ENCODE measurements around the gene PPARD.
"Not testable (repeated sequence)": the region's sequence is repeated elsewhere in the genome, so short reads cannot be mapped to it uniquely, and the experiment has no call there.

Gene PPARD

DNA sequence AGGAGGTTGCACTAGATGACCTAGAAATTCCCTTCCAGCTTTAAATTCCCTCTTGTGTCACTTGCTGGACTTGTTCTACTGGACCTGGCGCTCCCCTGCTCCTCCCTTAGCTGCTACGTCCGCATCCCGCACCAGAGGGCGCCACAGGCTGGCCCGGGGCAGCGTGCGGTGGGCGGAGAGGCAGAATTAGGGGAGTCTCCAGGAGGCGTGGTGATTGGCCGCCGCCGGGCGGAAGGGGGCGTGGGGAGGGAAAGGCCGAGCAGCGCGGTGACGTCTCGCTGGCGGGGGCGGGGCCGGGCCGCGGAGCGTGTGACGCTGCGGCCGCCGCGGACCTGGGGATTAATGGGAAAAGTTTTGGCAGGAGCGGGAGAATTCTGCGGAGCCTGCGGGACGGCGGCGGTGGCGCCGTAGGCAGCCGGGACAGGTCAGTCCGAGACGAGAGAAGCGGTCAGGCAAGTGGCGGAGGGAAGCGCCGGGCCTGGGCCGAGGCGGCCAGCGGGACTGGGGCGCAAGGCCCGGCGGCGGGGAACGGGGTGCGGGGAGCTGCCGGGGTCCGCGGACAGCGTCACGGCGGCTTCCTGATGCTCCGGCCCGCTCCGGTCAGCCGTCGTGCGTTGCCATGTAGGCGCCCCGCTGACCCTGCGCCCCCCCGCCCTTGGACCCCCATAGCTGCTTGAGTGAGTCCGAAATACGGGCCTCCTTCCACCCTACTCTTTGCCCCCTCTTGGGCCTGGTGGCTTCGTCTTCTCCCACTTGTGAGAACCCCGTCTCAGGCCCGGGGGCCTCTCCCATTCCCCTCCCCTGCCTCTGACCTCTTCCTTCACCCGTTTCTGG lies at the start of gene PPARD:
Gene PPARD, plus strand, starts transcription at position 301 of the 834 bp plus-strand sequence. CDS start 68,530 bp downstream, outside the sequence.
- peak; percentile 97 for DNase-seq

GRCh38 chr6:35293681-35294080 lies 48.7 kb upstream of the PPARD start:
- no peak for DNase-seq

- DNase-seq, result peak; percentile 69
Measured at GRCh38 chr6:35294308-35294945, 47.9 kb upstream of the PPARD start.

DNA sequence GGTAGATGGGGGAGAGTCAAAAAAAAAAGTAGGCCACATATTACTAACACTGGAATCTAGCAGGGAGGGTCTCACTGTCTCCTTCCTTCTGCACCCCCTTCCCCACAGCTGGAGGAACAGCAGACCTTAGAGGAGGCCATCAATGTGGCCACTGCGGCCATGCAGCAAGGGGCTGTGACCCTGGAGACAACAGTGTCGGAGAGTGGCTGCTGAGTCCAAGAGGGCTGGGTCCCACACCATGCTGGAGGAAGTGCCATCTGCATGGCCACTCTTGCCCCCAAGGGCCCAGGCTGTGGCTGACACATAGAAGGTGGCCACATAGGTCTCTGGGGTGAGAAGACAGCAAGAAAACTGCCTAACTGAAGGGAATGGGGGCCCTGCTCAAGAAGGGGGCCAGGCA lies 47.3 kb upstream of the PPARD start:
- DNase-seq, result no peak

- DNase-seq, result no peak
Measured at GRCh38 chr6:35295521-35296315, 46.6 kb upstream of the PPARD start.

DNA sequence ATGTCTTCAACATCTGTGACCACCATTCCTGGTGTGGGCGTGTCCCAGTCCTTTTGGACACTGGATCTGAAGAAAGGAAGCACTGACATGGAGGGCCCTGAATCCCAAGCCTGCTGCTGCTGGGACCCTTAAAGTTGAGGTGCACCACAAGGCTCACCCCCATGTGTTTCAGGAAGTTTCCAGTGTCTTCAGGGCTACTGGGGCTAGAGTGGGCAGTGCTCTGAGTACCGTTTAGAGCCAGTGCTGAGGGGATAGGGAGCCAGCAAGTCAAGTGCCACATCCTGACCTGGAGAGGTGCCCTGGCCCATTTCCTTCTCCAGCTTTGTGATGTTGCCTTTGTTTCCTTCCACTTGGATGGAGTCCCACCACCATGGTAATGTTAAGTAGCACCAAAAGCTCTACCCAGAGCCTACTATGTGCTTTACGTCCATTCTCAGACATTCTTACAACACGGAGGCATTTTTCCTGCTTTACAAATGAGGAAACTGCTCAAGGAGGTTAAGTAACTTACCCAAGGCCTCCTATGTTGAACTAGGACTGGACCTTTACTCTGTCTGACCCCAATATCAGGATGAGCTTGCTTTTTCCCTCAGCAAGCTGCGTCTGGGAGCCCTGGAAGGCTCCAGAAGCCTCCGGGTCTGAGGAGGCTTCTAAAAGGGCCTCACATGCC lies 45.3 kb upstream of the PPARD start:
- no peak for DNase-seq

DNA sequence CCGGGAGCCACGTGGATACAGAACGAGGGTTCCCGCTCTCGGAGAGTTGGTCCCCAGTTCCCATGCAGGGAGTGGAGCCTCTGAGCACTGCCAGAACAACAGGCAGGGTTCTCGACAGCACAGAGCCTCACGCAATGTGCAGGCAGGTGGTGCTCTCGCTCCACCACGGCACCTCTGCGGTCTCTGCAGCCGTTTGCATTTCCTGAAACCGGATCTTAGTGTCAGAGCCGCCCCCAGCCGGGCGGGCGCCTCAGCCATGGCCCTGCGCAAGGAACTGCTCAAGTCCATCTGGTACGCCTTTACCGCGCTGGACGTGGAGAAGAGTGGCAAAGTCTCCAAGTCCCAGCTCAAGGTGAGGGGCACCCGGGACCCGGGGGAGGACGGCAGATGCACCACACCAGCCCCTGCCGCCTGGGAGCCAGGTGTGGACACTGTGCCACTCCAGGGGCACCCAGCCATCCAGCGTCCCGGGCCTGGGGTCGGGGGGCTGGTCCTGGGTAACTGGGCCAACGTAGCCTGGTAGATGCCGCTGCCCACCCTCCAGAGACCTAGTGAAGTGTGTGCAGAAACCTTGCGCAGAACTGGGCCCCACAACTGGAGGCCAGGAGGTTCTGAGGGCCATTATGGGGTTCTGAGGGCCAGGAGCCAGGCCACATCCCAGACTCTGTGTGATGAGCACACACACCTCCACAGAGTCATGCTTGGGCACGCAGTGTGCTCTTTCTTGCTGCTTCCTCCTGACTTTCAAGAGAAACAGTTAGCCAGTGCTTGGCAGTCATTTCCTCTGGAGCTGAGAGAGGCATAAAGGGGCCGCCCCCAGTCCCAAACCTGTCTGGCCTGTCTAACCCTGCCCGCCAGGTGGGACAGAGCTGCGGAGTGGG lies 44.5 kb upstream of the PPARD start, which contains the start of gene DEF6:
Gene DEF6, plus strand, starts transcription at position 218 of the 881 bp plus-strand sequence. Its CDS starts 39 bp downstream, at position 257.
- peak; percentile 91 for DNase-seq

- DNase-seq, result peak; percentile 25
Measured at GRCh38 chr6:35298625-35299140, 43.7 kb upstream of the PPARD start.

- peak; percentile 39 for DNase-seq
Measured at GRCh38 chr6:35299674-35300073, 42.7 kb upstream of the PPARD start.

- peak; percentile 69 for DNase-seq
Measured at GRCh38 chr6:35300848-35301247, 41.5 kb upstream of the PPARD start.

DNA sequence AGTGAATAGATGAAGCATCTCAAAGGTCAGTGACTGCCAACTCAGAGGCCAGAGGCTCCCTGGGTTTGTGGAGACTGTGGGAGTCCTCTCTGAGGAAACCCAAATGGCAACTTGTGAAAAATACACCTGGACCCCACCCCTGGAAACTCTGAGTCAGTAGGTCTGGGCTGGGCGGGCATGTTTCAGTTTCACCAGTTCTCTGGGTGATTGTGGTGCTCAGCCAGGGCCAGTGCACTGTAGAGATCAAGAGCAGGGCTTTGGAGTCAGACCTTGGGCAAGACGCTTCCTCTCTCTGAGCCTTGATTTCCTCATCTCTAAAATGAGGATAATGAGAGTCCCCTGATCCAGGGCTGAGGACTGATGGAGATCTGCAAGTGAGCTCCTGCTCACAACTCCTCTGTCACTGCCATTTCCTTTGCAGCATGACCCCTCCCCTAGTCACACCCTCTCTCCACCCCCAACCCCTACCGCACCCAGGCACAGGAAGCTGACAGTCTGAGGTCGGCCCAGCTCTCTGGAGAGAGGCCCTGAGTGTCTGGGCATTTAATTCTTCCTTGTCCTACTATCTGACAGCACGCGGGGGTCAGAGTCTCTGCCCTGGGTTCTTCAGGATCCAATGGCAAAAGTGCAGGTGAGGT lies 39.6 kb upstream of the PPARD start:
- DNase-seq, result peak; percentile 88

DNA sequence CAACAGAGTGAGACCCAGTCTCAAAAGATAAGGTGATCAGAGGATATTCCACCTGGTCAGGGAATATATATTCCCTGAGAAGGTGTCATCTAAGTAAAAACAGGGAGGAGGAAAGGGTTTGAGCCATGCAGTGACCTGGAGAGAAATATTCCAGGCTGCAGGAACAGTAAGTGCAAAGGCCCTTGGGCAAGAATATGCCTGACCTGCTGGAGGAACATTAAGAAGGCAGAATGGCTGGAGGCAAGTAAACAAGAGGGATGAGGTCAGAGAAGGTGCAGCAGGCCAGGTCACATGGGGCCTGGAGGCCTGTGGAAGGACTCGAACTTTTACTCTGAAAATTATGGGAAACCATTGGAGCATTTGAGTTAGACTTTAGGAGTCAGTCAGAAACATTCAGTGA lies 38.1 kb upstream of the PPARD start:
- no peak for DNase-seq

GRCh38 chr6:35305117-35305516 lies 37.2 kb upstream of the PPARD start:
- peak; percentile 53 for DNase-seq

- not testable (repeated sequence) for DNase-seq
Measured at GRCh38 chr6:35307138-35307537, 35.2 kb upstream of the PPARD start.

GRCh38 chr6:35308543-35308942 lies 33.8 kb upstream of the PPARD start:
- DNase-seq, result not testable (repeated sequence)

DNA sequence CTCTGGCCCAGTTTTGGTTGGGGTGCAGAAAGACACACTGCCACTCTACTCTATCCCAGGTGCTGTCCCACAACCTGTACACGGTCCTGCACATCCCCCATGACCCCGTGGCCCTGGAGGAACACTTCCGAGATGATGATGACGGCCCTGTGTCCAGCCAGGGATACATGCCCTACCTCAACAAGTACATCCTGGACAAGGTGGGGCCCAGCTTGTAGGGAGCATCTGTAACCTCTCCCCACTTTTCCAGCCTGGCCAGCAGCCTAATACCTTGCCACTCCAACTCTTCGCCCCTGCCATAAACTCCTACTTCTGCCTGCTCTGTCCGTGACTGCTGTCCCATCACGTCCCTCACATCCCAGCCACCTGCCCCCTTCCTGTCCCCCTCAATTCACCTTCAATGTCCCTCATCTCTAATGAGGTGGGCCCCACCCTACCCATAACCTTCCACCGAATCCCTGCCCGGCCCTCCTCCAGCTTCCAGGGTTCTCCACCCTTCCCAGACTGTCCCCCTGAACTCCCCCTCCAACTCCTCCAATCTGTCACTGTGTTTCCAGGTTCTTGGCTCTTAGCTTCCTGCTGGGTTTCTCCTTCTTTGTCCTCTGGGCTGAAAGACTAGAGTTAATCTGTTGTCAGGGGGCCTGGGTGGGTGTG lies 32.6 kb upstream of the PPARD start:
- DNase-seq, result no peak

DNA sequence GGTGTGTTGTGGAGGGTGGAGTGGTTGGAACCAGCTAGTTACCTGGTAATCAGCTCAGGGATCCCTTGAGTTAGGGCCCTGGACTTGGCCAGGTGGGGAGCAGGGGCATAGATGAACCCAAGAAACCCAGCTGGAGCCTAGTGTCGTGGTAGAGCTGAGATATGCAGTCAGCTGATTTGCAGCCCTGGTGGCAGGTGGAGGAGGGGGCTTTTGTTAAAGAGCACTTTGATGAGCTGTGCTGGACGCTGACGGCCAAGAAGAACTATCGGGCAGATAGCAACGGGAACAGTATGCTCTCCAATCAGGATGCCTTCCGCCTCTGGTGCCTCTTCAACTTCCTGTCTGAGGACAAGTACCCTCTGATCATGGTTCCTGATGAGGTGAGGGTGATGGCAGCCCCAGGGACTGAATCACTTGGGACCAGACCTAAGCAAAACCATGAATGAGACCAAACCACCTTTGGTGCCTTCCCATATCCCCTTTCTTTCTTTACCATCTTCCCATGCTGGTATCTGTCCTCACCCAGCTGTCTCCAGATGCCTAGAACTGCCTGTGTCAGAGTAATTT lies 32.0 kb upstream of the PPARD start:
- peak; percentile 36 for DNase-seq

DNA sequence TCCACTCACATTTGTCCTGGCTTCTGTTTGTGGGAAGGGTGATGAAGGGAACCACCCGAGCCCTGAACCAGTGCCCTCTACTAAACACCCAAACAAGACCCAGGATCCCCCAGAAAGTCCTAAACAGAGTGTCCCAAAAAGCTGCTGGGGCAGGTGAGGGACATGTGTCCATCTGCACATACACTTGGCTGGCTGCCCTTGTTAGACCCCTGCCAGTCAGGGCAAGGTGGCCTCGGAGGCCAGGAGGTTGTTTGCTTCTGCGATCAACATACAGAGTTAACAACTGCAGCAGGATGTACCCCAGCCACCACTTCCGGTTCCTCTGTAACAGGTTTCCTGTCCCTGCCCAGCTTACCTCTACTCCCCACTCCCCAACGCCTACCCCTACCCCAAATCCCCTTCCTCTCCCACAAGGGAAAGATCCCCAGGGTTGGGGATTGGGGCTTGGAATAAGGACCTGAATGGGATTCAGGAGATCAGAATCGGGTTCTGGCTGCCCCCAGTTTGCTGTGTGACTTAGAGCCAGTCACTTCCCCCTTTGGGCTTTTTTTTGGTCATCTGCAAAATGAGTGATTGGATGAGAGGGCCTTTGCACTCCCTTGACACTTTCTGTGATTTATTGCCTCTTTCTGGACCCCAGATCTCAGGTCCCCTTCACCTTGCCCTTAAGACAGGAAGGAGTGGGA lies 30.8 kb upstream of the PPARD start:
- DNase-seq, result peak; percentile 68

GRCh38 chr6:35312076-35312800 lies 30.1 kb upstream of the PPARD start:
- no peak for DNase-seq

All from CD4-positive, alpha-beta T cell treated with Interleukin-21 for 1 hour (primary cell).